HepG2 (cell line): ENCODE data around the gene NBL1. TPM values are rescaled to one million over a fixed set of nuclear protein-coding genes. Genes with fewer than 3 reads are reported as not detected.

ENCODE experiments used
- ATAC-seq: fragments of 200-7000 bp; cut with Tn5 transposase; 3 replicates; pipeline ENCODE4 v1.9.1; 2020; ENCODE audit warnings: mild to moderate bottlenecking, moderate library complexity
- BruUV-seq: library from RNA; stranded (reverse); fragments of 400-500 nt; replicated peaks from 2 replicates; lab custom pipeline; 2021; lab: Mats Ljungman, UMichigan
- CTCF ChIA-PET: fragments of 300-600 bp; formaldehyde crosslinking; extraction: SDS; loops from one replicate; lab custom pipeline; 2021; ENCODE audit warnings: low total read pairs, inconsistent platforms, low intra/inter-chr PET ratio; lab: Yijun Ruan, JAX
- POLR2A ChIA-PET: fragments of 350-600 bp; sonication (Branson Sonifier 250); formaldehyde crosslinking; loops from one replicate; lab custom pipeline; 2020; ENCODE audit warnings: antibody characterized with exemption, inconsistent platforms; lab: Yijun Ruan, JAX
- DNase-seq: peaks from one replicate; pipeline ENCODE4 v3.0.0-alpha.2; 2015; ENCODE audit warnings: low spot score
- FAIRE-seq: peaks from 3 replicates; lab custom pipeline; 2011; peaks lifted over from hg19 to GRCh38; lab: Jason Lieb, UNC
- H2AFZ ChIP-seq: one replicate; pipeline ENCODE4 v1.6.1; 2011; ENCODE audit warnings: low read length, inconsistent platforms
- H3K27ac ChIP-seq: fragments of 300-600 bp; 3 replicates; pipeline ENCODE4 v1.8.0; 2011; ENCODE audit warnings: mixed run types, mild to moderate bottlenecking, mixed read lengths, low read length, inconsistent platforms; ENCODE audit not compliant: insufficient read depth; ENCODE audit errors: extremely low read length
- H3K27me3 ChIP-seq, 2 experiments: fragments of 200-600 bp in 1 of 2; 2 replicates in 1 of 2; 3 replicates in 1 of 2; pipeline versions ENCODE4 v1.6.0 to v1.8.0; 2011; ENCODE audit warnings: low read length in 2 of 2, mild to moderate bottlenecking in 2 of 2, moderate library complexity in 2 of 2, inconsistent platforms in 1 of 2; ENCODE audit not compliant: insufficient read depth in 2 of 2, control insufficient read depth in 1 of 2
- H3K36me3 ChIP-seq, 2 experiments: fragments of 200-600 bp in 1 of 2; replicated peaks in 1 of 2; 2 replicates in 1 of 2; 3 replicates in 1 of 2; pipeline versions ENCODE4 v1.5.1 to v1.8.0; 2011; ENCODE audit warnings: low read length in 2 of 2, inconsistent platforms in 1 of 2; ENCODE audit not compliant: insufficient read depth in 2 of 2, control insufficient read depth in 1 of 2
- H3K4me1 ChIP-seq: 2 replicates; pipeline ENCODE4 v1.5.1; 2012; ENCODE audit warnings: low read length, inconsistent platforms; ENCODE audit not compliant: insufficient read depth
- H3K4me2 ChIP-seq: 2 replicates; pipeline ENCODE4 v1.6.0; 2011; ENCODE audit warnings: low read depth, low read length, inconsistent platforms
- H3K4me3 ChIP-seq, 3 experiments: fragments of 200-600 bp in 1 of 3; sonication (generic), shearing (Covaris generic) in 1 of 3; replicated peaks in 1 of 3; 2 replicates each; pipeline ENCODE4 v1.5.1; 2011 to 2016; ENCODE audit warnings: low read length in 3 of 3, inconsistent platforms in 2 of 3, low read depth in 2 of 3, mild to moderate bottlenecking in 2 of 3, control low read depth in 1 of 3, mixed read lengths in 1 of 3; ENCODE audit not compliant: insufficient read depth in 1 of 3
- H3K79me2 ChIP-seq: one replicate; pipeline ENCODE4 v1.6.1; 2011; ENCODE audit warnings: low read length, inconsistent platforms; ENCODE audit not compliant: insufficient read depth
- H3K9ac ChIP-seq: 2 replicates; pipeline ENCODE4 v1.6.0; 2011; ENCODE audit warnings: mild to moderate bottlenecking, low read depth, low read length, inconsistent platforms; ENCODE audit not compliant: insufficient read depth
- H3K9me3 ChIP-seq: 2 replicates; pipeline ENCODE4 v1.5.1; 2012; ENCODE audit warnings: mild to moderate bottlenecking, low read length
- H4K20me1 ChIP-seq: 2 replicates; pipeline ENCODE4 v1.6.0; 2011; ENCODE audit warnings: inconsistent platforms, mild to moderate bottlenecking, low read length, moderate library complexity; ENCODE audit not compliant: insufficient read depth
- GABPB1 ChIP-seq: IDR thresholded peaks from 2 replicates; pipeline ENCODE4 v1.6.1; 2016; ENCODE audit warnings: mild to moderate bottlenecking, missing genetic modification reagents, moderate library complexity, missing compliant biosample characterization
- ISL2 ChIP-seq: sonication (generic); formaldehyde crosslinking; IDR thresholded peaks from 2 replicates; pipeline ENCODE4 v1.5.0; 2020; ENCODE audit warnings: missing genetic modification reagents
- REPIN1 ChIP-seq: sonication (generic); formaldehyde crosslinking; IDR thresholded peaks from 2 replicates; pipeline ENCODE4 v1.8.0; 2022; ENCODE audit warnings: missing genetic modification reagents, low read depth, mild to moderate bottlenecking, borderline replicate concordance
- ZNF235 ChIP-seq: sonication (generic); formaldehyde crosslinking; IDR thresholded peaks from 2 replicates; pipeline ENCODE4 v1.8.1; 2023; ENCODE audit warnings: mild to moderate bottlenecking, missing genetic modification reagents, borderline replicate concordance
- ZNF253 ChIP-seq: sonication (generic); formaldehyde crosslinking; IDR thresholded peaks from 2 replicates; pipeline ENCODE4 v1.8.0; 2022; ENCODE audit warnings: mild to moderate bottlenecking, missing genetic modification reagents, borderline replicate concordance
- ZNF354B ChIP-seq: sonication (generic); formaldehyde crosslinking; IDR thresholded peaks from 2 replicates; pipeline ENCODE4 v1.8.0; 2022; ENCODE audit warnings: mild to moderate bottlenecking, missing genetic modification reagents
- ZNF605 ChIP-seq: sonication (generic); formaldehyde crosslinking; IDR thresholded peaks from 2 replicates; pipeline ENCODE4 v1.8.0; 2022; ENCODE audit warnings: mild to moderate bottlenecking, missing genetic modification reagents
- WGBS: methylation state at CpG from one replicate; pipeline ENCODE4 v1.1.6; 2017; ENCODE audit warnings: low lambda C conversion rate; 5-methylcytosine and 5-hydroxymethylcytosine counted together
- in situ Hi-C: cut with HindIII; loops from 2 replicates; pipeline ENCODE4 v1.10.0; 2017; ENCODE audit warnings: low pct_unique_long_range_greater_than_20kb; ENCODE audit not compliant: extremely low pct_ligation_motif_present
- intact Hi-C: fragments of 100-400 bp; cut with micrococcal nuclease; formaldehyde crosslinking; loops from one replicate; pipeline ENCODE4 v1.10.0; 2022; ENCODE audit not compliant: unreplicated experiment
- polyA plus RNA-seq, 8 experiments: library from polyadenylated mRNA; depleted of rRNA in 3 of 8; stranded (reverse) in 7 of 8; unstranded in 1 of 8; fragments of >200 nt; fragmentation: Illumina TruSeq in 4 of 8; extraction: Trizol in 4 of 8; gene quantifications; 2 replicates each; pipeline versions ENCODE4 v1.2.1 to v1.2.3, GENCODE V29; 2011 to 2016; ENCODE audit warnings: low read depth in 4 of 8, missing spikeins in 1 of 8, mixed read lengths in 1 of 8; ENCODE audit not compliant: insufficient read depth in 1 of 8
- total RNA-seq, 5 experiments: library from RNA; depleted of rRNA; stranded (reverse); fragments of >200 nt; fragmentation: Illumina TruSeq; extraction: Trizol; gene quantifications; 2 replicates each; pipeline ENCODE4 v1.2.3, GENCODE V29; 2016; ENCODE audit warnings: low read depth in 1 of 5
- TF ChIP-seq, protein P1 (sequence below): sonication (generic); formaldehyde crosslinking; IDR thresholded peaks from 2 replicates; pipeline ENCODE4 v1.5.1; 2020; ENCODE audit warnings: missing genetic modification reagents, mild to moderate bottlenecking, borderline replicate concordance
- TF ChIP-seq, protein P2 (sequence below): sonication (generic); formaldehyde crosslinking; IDR thresholded peaks from 2 replicates; pipeline ENCODE4 v1.5.1; 2020; ENCODE audit warnings: mild to moderate bottlenecking, missing genetic modification reagents, moderate library complexity

Gene NBL1
- total and polyA plus RNA-seq, 2 of the 13 experiments (the other 11 are each of a cell fraction or from before 2014, with no cell fraction given): 2.7 to 13.8 TPM

DNA sequence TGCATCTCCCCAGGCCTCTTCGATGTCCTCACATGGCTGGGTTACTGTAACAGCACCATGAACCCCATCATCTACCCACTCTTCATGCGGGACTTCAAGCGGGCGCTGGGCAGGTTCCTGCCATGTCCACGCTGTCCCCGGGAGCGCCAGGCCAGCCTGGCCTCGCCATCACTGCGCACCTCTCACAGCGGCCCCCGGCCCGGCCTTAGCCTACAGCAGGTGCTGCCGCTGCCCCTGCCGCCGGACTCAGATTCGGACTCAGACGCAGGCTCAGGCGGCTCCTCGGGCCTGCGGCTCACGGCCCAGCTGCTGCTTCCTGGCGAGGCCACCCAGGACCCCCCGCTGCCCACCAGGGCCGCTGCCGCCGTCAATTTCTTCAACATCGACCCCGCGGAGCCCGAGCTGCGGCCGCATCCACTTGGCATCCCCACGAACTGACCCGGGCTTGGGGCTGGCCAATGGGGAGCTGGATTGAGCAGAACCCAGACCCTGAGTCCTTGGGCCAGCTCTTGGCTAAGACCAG, 34.9 kb downstream of the NBL1 start:
- no peak for TF ChIP-seq REPIN1
- TF ChIP-seq ISL2 (CRISPR knock-in tag): no peak
- TF ChIP-seq, protein P1, sequence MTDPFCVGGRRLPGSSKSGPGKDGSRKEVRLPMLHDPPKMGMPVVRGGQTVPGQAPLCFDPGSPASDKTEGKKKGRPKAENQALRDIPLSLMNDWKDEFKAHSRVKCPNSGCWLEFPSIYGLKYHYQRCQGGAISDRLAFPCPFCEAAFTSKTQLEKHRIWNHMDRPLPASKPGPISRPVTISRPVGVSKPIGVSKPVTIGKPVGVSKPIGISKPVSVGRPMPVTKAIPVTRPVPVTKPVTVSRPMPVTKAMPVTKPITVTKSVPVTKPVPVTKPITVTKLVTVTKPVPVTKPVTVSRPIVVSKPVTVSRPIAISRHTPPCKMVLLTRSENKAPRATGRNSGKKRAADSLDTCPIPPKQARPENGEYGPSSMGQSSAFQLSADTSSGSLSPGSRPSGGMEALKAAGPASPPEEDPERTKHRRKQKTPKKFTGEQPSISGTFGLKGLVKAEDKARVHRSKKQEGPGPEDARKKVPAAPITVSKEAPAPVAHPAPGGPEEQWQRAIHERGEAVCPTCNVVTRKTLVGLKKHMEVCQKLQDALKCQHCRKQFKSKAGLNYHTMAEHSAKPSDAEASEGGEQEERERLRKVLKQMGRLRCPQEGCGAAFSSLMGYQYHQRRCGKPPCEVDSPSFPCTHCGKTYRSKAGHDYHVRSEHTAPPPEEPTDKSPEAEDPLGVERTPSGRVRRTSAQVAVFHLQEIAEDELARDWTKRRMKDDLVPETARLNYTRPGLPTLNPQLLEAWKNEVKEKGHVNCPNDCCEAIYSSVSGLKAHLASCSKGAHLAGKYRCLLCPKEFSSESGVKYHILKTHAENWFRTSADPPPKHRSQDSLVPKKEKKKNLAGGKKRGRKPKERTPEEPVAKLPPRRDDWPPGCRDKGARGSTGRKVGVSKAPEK (CRISPR knock-in tag): no peak
- no peak for TF ChIP-seq ZNF235 (CRISPR knock-in tag)
- TF ChIP-seq ZNF354B (CRISPR knock-in tag): no peak
- TF ChIP-seq ZNF605 (CRISPR knock-in tag): no peak
- TF ChIP-seq, protein P2, sequence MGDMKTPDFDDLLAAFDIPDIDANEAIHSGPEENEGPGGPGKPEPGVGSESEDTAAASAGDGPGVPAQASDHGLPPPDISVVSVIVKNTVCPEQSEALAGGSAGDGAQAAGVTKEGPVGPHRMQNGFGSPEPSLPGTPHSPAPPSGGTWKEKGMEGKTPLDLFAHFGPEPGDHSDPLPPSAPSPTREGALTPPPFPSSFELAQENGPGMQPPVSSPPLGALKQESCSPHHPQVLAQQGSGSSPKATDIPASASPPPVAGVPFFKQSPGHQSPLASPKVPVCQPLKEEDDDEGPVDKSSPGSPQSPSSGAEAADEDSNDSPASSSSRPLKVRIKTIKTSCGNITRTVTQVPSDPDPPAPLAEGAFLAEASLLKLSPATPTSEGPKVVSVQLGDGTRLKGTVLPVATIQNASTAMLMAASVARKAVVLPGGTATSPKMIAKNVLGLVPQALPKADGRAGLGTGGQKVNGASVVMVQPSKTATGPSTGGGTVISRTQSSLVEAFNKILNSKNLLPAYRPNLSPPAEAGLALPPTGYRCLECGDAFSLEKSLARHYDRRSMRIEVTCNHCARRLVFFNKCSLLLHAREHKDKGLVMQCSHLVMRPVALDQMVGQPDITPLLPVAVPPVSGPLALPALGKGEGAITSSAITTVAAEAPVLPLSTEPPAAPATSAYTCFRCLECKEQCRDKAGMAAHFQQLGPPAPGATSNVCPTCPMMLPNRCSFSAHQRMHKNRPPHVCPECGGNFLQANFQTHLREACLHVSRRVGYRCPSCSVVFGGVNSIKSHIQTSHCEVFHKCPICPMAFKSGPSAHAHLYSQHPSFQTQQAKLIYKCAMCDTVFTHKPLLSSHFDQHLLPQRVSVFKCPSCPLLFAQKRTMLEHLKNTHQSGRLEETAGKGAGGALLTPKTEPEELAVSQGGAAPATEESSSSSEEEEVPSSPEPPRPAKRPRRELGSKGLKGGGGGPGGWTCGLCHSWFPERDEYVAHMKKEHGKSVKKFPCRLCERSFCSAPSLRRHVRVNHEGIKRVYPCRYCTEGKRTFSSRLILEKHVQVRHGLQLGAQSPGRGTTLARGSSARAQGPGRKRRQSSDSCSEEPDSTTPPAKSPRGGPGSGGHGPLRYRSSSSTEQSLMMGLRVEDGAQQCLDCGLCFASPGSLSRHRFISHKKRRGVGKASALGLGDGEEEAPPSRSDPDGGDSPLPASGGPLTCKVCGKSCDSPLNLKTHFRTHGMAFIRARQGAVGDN (CRISPR knock-in tag): no peak
- TF ChIP-seq ZNF253 (CRISPR knock-in tag): no peak
- TF ChIP-seq GABPB1 (CRISPR knock-in tag): no peak
- no peak overlapping the region for H3K27ac ChIP-seq
- H3K27me3 ChIP-seq: no peaks in the 10 kb centered on the region; a peak in 1 of 5 replicates
- no peak overlapping the region for H2AFZ ChIP-seq
- peaks cover 4% of the 10 kb centered on the region; the same call in 1 of the 2 replicates for H4K20me1 ChIP-seq
- WGBS: 79% methylated on average over 12 of the region's 34 CpGs
- H3K4me2 ChIP-seq: no peak overlapping the region
- BruUV-seq: no TSS peak
- ATAC-seq (no peak), FAIRE-seq (no peak), DNase-seq (no peak)
- H3K36me3 ChIP-seq: no peaks in the 10 kb centered on the region
- H3K79me2 ChIP-seq: no peaks in the 10 kb centered on the region
- ChIA-PET CTCF (no interaction called here), POLR2A (no interaction called here)
- no peak overlapping the region for H3K9ac ChIP-seq
- H3K9me3 ChIP-seq: no peaks in the 10 kb centered on the region
- no peak overlapping the region for H3K4me3 ChIP-seq
- in situ Hi-C loops: no loop called here
- no peaks in the 10 kb centered on the region for H3K4me1 ChIP-seq
- intact Hi-C loops: no loop called here
